ENCODE results near the gene NTN4. TPM values are rescaled to one million over a fixed set of nuclear protein-coding genes. Genes with fewer than 3 reads are reported as not detected.

The NTN4 gene
- total RNA-seq, 1 donor from 2014 or later, result 120 TPM

- TF ChIP-seq, protein P1, sequence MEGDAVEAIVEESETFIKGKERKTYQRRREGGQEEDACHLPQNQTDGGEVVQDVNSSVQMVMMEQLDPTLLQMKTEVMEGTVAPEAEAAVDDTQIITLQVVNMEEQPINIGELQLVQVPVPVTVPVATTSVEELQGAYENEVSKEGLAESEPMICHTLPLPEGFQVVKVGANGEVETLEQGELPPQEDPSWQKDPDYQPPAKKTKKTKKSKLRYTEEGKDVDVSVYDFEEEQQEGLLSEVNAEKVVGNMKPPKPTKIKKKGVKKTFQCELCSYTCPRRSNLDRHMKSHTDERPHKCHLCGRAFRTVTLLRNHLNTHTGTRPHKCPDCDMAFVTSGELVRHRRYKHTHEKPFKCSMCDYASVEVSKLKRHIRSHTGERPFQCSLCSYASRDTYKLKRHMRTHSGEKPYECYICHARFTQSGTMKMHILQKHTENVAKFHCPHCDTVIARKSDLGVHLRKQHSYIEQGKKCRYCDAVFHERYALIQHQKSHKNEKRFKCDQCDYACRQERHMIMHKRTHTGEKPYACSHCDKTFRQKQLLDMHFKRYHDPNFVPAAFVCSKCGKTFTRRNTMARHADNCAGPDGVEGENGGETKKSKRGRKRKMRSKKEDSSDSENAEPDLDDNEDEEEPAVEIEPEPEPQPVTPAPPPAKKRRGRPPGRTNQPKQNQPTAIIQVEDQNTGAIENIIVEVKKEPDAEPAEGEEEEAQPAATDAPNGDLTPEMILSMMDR (conservative IDR thresholded peaks at IDR 0.05; ENCODE audit: low read depth, low read length), result no peak
- no peak for DNase-seq (ENCODE audit: low read depth)
- no peak overlapping the region for H3K4me3 ChIP-seq (ENCODE audit: low read depth, low read length)
These were observed 17.6 kb upstream of the NTN4 start for GRCh38 chr12:95808146-95808545.

GRCh38 chr12:95805864-95806671 is 15.5 kb upstream of the NTN4 start:
- no peak overlapping the region for H3K4me3 ChIP-seq (ENCODE audit: low read depth, low read length)
- TF ChIP-seq, protein P1 (conservative IDR thresholded peaks at IDR 0.05; ENCODE audit: low read depth, low read length), result no peak
- DNase-seq (ENCODE audit: low read depth), result peak; percentile 99

GRCh38 chr12:95804291-95804690 is 13.7 kb upstream of the NTN4 start:
- no peak for DNase-seq (ENCODE audit: low read depth)
- no peak overlapping the region for H3K4me3 ChIP-seq (ENCODE audit: low read depth, low read length)
- TF ChIP-seq, protein P1 (conservative IDR thresholded peaks at IDR 0.05; ENCODE audit: low read depth, low read length), result no peak

- DNase-seq (ENCODE audit: low read depth), result no peak
- TF ChIP-seq, protein P1 (conservative IDR thresholded peaks at IDR 0.05; ENCODE audit: low read depth, low read length), result no peak
- H3K4me3 ChIP-seq (ENCODE audit: low read depth, low read length), result no peak overlapping the region
These were observed 13.3 kb upstream of the NTN4 start for GRCh38 chr12:95803817-95804216.

- peak; percentile 100 for DNase-seq (ENCODE audit: low read depth)
- TF ChIP-seq, protein P1 (conservative IDR thresholded peaks at IDR 0.05; ENCODE audit: low read depth, low read length), result no peak
- no peak overlapping the region for H3K4me3 ChIP-seq (ENCODE audit: low read depth, low read length)
These were observed 12.1 kb upstream of the NTN4 start for GRCh38 chr12:95802482-95803270.

DNA sequence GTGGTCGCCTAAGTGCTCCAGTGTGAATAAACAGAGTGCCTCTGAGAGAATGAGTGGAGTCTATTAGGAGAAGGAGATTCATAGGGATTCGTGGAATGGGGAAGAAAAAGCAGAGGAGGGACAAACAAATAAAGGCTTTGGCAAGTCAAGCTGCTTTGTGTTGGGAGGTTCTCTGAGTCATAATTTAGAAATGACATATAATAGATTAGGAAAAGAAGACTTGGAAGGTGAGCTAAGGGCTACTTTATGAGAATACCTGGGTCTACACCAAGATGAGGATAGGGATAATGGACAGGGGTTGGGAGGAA is 6.4 kb upstream of the NTN4 start:
- DNase-seq (ENCODE audit: low read depth), result no peak
- TF ChIP-seq, protein P1 (conservative IDR thresholded peaks at IDR 0.05; ENCODE audit: low read depth, low read length), result no peak
- no peak overlapping the region for H3K4me3 ChIP-seq (ENCODE audit: low read depth, low read length)

Measured in epithelial cell of proximal tubule (primary cell).